Spleen (tissue), 7 donors: ENCODE data around the gene MLST8.

Experiments used
- CTCF ChIP-seq, 11 experiments: fragments of 200-600 bp in 7 of 11; fragments of 450-650 bp in 4 of 11; sonication (generic) in 4 of 11; IDR thresholded peaks in 8 of 11; conservative IDR thresholded peaks in 3 of 11; 1 replicate in 7 of 11; 2 replicates in 4 of 11; pipeline versions ENCODE4 v1.4.0 to v1.8.0; 2016 to 2021; ENCODE audit warnings: antibody characterized with exemption in 11 of 11, inconsistent platforms in 4 of 11, mild to moderate bottlenecking in 1 of 11
- POLR2A ChIP-seq, 3 donors: fragments of 450-650 bp; IDR thresholded peaks; one replicate each; pipeline ENCODE4 v1.5.1; 2017; ENCODE audit warnings: antibody characterized with exemption in 3 of 3, mild to moderate bottlenecking in 1 of 3
- POLR2AphosphoS5 ChIP-seq, 3 donors: sonication (generic); formaldehyde crosslinking; IDR thresholded peaks; one replicate each; pipeline ENCODE4 v1.5.1; 2017; ENCODE audit warnings: antibody characterized with exemption in 3 of 3
- donor health status: DM: no; HTN: no; CAD: no; lungs with moderate emphysema.
- donor health status: DM: no; HTN: no; CAD: no.
- donor health status: DM: no; HTN: no; CAD: no.

GRCh38 chr16:2167068-2167638, 38.1 kb upstream of the MLST8 start:
- TF ChIP-seq CTCF (IDR thresholded peaks at IDR 0.05 in 8 of 11, conservative IDR thresholded peaks at IDR 0.05 in 3 of 11) (no peak), POLR2AphosphoS5 (IDR thresholded peaks at IDR 0.05) (peak; percentile 33 to 65 (median 54)), POLR2A (IDR thresholded peaks at IDR 0.05) (no peak)
